Neural cell (in vitro differentiated cells): ENCODE measurements around the gene SPX.

Experiments
- EZH2 ChIP-seq: fragments of 200-600, 300-800 bp; shearing (Covaris generic), sonication (generic); IDR thresholded peaks from 2 replicates; pipeline ENCODE4 v1.6.1; 2014; ENCODE audit warnings: antibody characterized with exemption, low read length, borderline replicate concordance, mild to moderate bottlenecking; ENCODE audit not compliant: insufficient read depth, poor library complexity, severe bottlenecking
- MXI1 ChIP-seq: fragments of 450-650 bp; conservative IDR thresholded peaks from 2 replicates; pipeline ENCODE4 v1.6.1; 2014; ENCODE audit warnings: antibody characterized with exemption, mild to moderate bottlenecking; ENCODE audit not compliant: poor library complexity, severe bottlenecking
- POLR2AphosphoS5 ChIP-seq: IDR thresholded peaks from 2 replicates; pipeline ENCODE4 v1.6.1; 2012
- TAF1 ChIP-seq: IDR thresholded peaks from 2 replicates; pipeline ENCODE4 v1.6.1; 2012; ENCODE audit warnings: low read depth
- TF ChIP-seq, protein P1 (sequence below): fragments of 450-650 bp; IDR thresholded peaks from 2 replicates; pipeline ENCODE4 v1.5.1; 2014; ENCODE audit warnings: antibody characterized with exemption, mild to moderate bottlenecking, moderate library complexity; ENCODE audit not compliant: poor library complexity, severe bottlenecking
- TF ChIP-seq, protein P2 (sequence below): IDR thresholded peaks from 2 replicates; pipeline ENCODE4 v1.6.1; 2012; ENCODE audit warnings: borderline replicate concordance

DNA sequence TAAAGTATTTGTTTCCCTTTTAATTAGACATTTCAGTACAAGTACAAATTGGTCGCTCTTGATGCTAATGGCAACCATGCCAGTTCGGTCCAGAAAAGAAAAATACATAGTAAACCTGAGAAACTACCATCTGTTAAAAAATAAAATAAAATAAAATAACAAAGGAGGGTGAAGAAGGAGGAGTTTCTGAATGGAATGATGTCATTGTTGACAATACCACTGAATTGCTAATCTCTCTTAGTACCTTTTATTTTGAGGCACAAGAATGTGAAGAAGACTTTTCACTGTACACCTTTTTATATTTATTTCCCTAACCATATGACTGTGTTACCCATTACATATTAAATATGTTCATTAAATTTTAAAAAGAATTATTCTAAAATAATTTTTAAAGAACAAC is 19.5 kb downstream of the SPX start:
- TF ChIP-seq TAF1: no peak
- TF ChIP-seq, protein P1, sequence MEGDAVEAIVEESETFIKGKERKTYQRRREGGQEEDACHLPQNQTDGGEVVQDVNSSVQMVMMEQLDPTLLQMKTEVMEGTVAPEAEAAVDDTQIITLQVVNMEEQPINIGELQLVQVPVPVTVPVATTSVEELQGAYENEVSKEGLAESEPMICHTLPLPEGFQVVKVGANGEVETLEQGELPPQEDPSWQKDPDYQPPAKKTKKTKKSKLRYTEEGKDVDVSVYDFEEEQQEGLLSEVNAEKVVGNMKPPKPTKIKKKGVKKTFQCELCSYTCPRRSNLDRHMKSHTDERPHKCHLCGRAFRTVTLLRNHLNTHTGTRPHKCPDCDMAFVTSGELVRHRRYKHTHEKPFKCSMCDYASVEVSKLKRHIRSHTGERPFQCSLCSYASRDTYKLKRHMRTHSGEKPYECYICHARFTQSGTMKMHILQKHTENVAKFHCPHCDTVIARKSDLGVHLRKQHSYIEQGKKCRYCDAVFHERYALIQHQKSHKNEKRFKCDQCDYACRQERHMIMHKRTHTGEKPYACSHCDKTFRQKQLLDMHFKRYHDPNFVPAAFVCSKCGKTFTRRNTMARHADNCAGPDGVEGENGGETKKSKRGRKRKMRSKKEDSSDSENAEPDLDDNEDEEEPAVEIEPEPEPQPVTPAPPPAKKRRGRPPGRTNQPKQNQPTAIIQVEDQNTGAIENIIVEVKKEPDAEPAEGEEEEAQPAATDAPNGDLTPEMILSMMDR: no peak
- TF ChIP-seq POLR2AphosphoS5: no peak
- TF ChIP-seq EZH2: no peak
- TF ChIP-seq, protein P2, sequence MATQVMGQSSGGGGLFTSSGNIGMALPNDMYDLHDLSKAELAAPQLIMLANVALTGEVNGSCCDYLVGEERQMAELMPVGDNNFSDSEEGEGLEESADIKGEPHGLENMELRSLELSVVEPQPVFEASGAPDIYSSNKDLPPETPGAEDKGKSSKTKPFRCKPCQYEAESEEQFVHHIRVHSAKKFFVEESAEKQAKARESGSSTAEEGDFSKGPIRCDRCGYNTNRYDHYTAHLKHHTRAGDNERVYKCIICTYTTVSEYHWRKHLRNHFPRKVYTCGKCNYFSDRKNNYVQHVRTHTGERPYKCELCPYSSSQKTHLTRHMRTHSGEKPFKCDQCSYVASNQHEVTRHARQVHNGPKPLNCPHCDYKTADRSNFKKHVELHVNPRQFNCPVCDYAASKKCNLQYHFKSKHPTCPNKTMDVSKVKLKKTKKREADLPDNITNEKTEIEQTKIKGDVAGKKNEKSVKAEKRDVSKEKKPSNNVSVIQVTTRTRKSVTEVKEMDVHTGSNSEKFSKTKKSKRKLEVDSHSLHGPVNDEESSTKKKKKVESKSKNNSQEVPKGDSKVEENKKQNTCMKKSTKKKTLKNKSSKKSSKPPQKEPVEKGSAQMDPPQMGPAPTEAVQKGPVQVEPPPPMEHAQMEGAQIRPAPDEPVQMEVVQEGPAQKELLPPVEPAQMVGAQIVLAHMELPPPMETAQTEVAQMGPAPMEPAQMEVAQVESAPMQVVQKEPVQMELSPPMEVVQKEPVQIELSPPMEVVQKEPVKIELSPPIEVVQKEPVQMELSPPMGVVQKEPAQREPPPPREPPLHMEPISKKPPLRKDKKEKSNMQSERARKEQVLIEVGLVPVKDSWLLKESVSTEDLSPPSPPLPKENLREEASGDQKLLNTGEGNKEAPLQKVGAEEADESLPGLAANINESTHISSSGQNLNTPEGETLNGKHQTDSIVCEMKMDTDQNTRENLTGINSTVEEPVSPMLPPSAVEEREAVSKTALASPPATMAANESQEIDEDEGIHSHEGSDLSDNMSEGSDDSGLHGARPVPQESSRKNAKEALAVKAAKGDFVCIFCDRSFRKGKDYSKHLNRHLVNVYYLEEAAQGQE: no peak
- TF ChIP-seq MXI1: no peak
